ENCODE results near the gene ARHGAP22.

- no peak for TF ChIP-seq CTCF (IDR thresholded peaks at IDR 0.05; ENCODE audit: insufficient read depth, low read length)
- no peak for TF ChIP-seq POLR2AphosphoS5 (IDR thresholded peaks at IDR 0.05; ENCODE audit: low read depth)
Measured at GRCh38 chr10:48567346-48567745, 37.5 kb downstream of the ARHGAP22 start.
